ENCODE data around the gene VDAC2.

VDAC2 gene

GRCh38 chr10:75239096-75239790 is 28.6 kb downstream of the VDAC2 start:
- no peak overlapping the region for H3K4me3 ChIP-seq (ENCODE audit: low read length)
- no peaks in the 10 kb centered on the region for H3K79me2 ChIP-seq (ENCODE audit: low read length)
- no peak overlapping the region for H3K27ac ChIP-seq (ENCODE audit: low read length)

DNA sequence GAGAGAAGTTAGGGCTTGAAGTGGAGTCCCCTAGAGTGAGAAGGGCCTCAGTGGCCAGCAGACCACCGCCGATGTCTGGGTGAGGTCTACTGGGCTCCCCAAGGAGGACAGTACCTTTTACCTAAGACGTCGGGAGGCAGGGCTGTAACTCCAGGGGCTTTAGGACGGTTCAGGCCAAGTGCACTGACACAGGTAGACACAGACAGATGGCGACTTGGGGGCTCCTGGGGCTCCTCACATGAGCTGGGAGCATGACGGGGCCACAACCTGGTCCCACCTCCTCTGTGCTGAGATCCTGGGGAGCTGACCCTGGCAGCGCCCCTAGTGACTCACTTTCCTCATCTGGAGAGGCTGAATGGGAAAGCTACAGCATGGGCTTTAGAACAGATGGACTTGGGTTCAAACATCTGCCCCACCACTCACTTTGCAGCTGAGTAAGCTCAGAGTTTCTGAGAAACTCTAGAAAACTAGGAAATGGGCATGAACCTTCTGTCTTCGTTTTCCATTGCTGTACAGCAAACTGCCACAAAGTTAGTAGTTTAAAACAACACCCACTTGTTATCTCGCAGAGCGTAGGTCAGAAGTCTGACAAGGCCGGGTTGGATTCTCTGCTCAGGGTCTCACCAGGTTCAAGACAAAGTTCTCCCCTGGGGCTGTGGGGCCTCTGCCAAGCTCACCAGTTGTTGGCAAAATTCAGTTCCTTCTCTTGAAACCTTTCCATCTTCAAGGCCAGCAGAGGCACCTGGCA is 29.9 kb downstream of the VDAC2 start:
- Histone ChIP-seq H3K4me1 (ENCODE audit: low read length) (peaks cover 5% of the 10 kb centered on the region), H3K27ac (ENCODE audit: low read length) (no peak overlapping the region), H3K27me3 (ENCODE audit: low read depth, low read length) (no peaks in the 10 kb centered on the region), H3K9me3 (ENCODE audit: insufficient read depth, low read length) (no peaks in the 10 kb centered on the region), H3K9ac (ENCODE audit: low read length) (no peak overlapping the region), H3K4me2 (ENCODE audit: low read length) (no peak overlapping the region), H3K36me3 (replicated peaks; ENCODE audit: low read depth, low read length) (no peaks in the 10 kb centered on the region), H2AFZ (ENCODE audit: low read depth, low read length) (no peak overlapping the region), H4K20me1 (ENCODE audit: insufficient read depth, low read length) (no peaks in the 10 kb centered on the region), H3K79me2 (ENCODE audit: low read length) (no peaks in the 10 kb centered on the region), H3K4me3 (ENCODE audit: low read length) (no peak overlapping the region)
- TF ChIP-seq EZH2phosphoT487 (IDR thresholded peaks at IDR 0.05; ENCODE audit: low read depth) (no peak), CTCF (IDR thresholded peaks at IDR 0.05; ENCODE audit: low read depth, low read length) (no peak)

More at GRCh38 chr10:75239096-75239790, 28.6 kb downstream of the VDAC2 start:
- TF ChIP-seq EZH2phosphoT487 (IDR thresholded peaks at IDR 0.05; ENCODE audit: low read depth) (no peak), CTCF (IDR thresholded peaks at IDR 0.05; ENCODE audit: low read depth, low read length) (no peak)
- Histone ChIP-seq H2AFZ (ENCODE audit: low read depth, low read length) (no peak overlapping the region), H3K9me3 (ENCODE audit: insufficient read depth, low read length) (no peaks in the 10 kb centered on the region), H3K4me1 (ENCODE audit: low read length) (peaks cover 5% of the 10 kb centered on the region), H4K20me1 (ENCODE audit: insufficient read depth, low read length) (no peaks in the 10 kb centered on the region), H3K4me2 (ENCODE audit: low read length) (no peak overlapping the region), H3K36me3 (replicated peaks; ENCODE audit: low read depth, low read length) (no peaks in the 10 kb centered on the region), H3K27me3 (ENCODE audit: low read depth, low read length) (no peaks in the 10 kb centered on the region), H3K9ac (ENCODE audit: low read length) (no peak overlapping the region)

DNA sequence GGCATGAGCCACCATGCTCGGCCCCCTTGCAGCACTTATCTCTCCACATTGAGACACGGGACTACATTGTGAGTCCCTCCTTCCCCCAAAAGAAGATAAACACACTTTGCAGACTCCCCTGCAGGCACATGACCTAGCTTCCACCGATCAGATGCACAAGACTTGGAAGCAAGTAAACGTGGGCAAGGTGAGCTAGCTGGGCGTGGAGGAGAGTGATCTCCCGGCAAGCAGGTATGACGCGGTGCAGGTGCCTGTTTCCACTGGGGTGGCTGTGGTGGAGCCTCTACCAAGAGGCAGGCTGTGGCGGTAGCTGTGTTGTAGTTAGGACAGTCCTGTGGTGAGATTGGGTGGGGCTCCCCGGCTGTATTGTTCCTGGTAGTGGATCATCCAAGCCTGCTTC is 32.8 kb downstream of the VDAC2 start:
- H2AFZ ChIP-seq (ENCODE audit: low read depth, low read length): no peak overlapping the region
- H3K4me1 ChIP-seq (ENCODE audit: low read length): no peaks in the 10 kb centered on the region
- H3K4me3 ChIP-seq (ENCODE audit: low read length): no peak overlapping the region
- no peak overlapping the region for H3K4me2 ChIP-seq (ENCODE audit: low read length)
- TF ChIP-seq CTCF (IDR thresholded peaks at IDR 0.05; ENCODE audit: low read depth, low read length) (no peak), EZH2phosphoT487 (IDR thresholded peaks at IDR 0.05; ENCODE audit: low read depth) (no peak)
- H3K27ac ChIP-seq (ENCODE audit: low read length): no peak overlapping the region
- no peaks in the 10 kb centered on the region for H3K27me3 ChIP-seq (ENCODE audit: low read depth, low read length)
- H4K20me1 ChIP-seq (ENCODE audit: insufficient read depth, low read length): no peaks in the 10 kb centered on the region
- H3K9ac ChIP-seq (ENCODE audit: low read length): no peak overlapping the region
- H3K79me2 ChIP-seq (ENCODE audit: low read length): no peaks in the 10 kb centered on the region
- H3K36me3 ChIP-seq (replicated peaks; ENCODE audit: low read depth, low read length): no peaks in the 10 kb centered on the region
- H3K9me3 ChIP-seq (ENCODE audit: insufficient read depth, low read length): no peaks in the 10 kb centered on the region

DNA sequence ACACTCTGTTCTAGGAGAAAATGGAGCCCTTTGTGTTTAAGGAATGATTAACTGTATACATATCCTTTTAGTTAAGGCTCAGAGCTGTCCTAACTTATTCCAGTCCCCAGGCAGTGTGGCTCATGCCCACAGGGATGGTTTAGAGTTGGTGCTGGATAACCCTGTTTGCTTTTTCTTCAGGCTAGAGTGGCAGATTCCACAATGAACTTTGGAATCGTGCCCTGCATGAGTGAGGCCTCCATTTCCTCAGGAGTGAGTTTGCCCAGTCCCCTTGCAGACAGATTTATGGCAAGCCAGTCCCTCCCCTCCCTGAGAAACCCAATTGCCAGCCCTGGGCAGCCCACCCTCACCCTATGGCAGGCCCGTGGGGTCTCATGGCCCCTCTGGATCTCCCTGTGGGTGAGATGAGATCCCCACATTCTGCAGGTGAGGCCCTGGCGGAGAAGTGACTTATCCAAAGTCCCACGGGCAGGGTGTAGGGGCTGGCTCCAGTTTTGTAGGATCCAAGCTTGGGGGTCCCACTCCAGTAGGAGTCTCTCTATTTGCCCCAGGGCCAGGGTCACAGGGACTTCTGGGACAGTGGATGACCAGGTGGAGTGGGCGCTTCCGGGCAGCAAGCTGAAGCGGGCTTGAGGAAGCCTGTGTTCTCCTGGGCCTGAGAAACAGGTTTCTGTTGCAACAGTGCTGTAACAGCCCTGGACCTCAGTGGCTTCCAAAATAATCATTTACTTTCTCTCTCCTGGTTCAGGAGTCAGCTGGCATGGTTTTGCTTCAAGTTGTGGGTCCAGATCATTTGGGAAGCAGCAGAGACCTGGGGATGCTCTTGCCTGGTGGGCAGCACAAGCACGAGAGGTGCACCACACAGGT is 34.1 kb downstream of the VDAC2 start:
- Histone ChIP-seq H3K9me3 (ENCODE audit: insufficient read depth, low read length) (no peaks in the 10 kb centered on the region), H3K4me1 (ENCODE audit: low read length) (no peaks in the 10 kb centered on the region), H3K27ac (ENCODE audit: low read length) (no peak overlapping the region), H4K20me1 (ENCODE audit: insufficient read depth, low read length) (no peaks in the 10 kb centered on the region), H3K27me3 (ENCODE audit: low read depth, low read length) (no peaks in the 10 kb centered on the region), H3K36me3 (replicated peaks; ENCODE audit: low read depth, low read length) (no peaks in the 10 kb centered on the region), H2AFZ (ENCODE audit: low read depth, low read length) (no peak overlapping the region), H3K79me2 (ENCODE audit: low read length) (no peaks in the 10 kb centered on the region), H3K4me2 (ENCODE audit: low read length) (no peak overlapping the region), H3K4me3 (ENCODE audit: low read length) (no peak overlapping the region), H3K9ac (ENCODE audit: low read length) (no peak overlapping the region)
- TF ChIP-seq EZH2phosphoT487 (IDR thresholded peaks at IDR 0.05; ENCODE audit: low read depth) (no peak), CTCF (IDR thresholded peaks at IDR 0.05; ENCODE audit: low read depth, low read length) (no peak)

Measured in OCI-LY3 (cell line).